ENCODE measurements around the gene RNF213.

Gene RNF213

GRCh38 chr17:80385046-80385445, 124.4 kb downstream of the RNF213 start:
- TF ChIP-seq SIN3A (IDR thresholded peaks at IDR 0.05; ENCODE audit: borderline replicate concordance, insufficient read depth, low read length) (no peak), POLR2AphosphoS5 (IDR thresholded peaks at IDR 0.05; ENCODE audit: low read depth, low read length) (no peak), FOXP2 (optimal IDR thresholded peaks at IDR 0.05; ENCODE audit: borderline replicate concordance, extremely low read depth, extremely low read length, insufficient read depth) (no peak), TAF1 (IDR thresholded peaks at IDR 0.05; ENCODE audit: borderline replicate concordance, insufficient read depth, low read length) (no peak)
- TF ChIP-seq, protein P1, sequence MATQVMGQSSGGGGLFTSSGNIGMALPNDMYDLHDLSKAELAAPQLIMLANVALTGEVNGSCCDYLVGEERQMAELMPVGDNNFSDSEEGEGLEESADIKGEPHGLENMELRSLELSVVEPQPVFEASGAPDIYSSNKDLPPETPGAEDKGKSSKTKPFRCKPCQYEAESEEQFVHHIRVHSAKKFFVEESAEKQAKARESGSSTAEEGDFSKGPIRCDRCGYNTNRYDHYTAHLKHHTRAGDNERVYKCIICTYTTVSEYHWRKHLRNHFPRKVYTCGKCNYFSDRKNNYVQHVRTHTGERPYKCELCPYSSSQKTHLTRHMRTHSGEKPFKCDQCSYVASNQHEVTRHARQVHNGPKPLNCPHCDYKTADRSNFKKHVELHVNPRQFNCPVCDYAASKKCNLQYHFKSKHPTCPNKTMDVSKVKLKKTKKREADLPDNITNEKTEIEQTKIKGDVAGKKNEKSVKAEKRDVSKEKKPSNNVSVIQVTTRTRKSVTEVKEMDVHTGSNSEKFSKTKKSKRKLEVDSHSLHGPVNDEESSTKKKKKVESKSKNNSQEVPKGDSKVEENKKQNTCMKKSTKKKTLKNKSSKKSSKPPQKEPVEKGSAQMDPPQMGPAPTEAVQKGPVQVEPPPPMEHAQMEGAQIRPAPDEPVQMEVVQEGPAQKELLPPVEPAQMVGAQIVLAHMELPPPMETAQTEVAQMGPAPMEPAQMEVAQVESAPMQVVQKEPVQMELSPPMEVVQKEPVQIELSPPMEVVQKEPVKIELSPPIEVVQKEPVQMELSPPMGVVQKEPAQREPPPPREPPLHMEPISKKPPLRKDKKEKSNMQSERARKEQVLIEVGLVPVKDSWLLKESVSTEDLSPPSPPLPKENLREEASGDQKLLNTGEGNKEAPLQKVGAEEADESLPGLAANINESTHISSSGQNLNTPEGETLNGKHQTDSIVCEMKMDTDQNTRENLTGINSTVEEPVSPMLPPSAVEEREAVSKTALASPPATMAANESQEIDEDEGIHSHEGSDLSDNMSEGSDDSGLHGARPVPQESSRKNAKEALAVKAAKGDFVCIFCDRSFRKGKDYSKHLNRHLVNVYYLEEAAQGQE (IDR thresholded peaks at IDR 0.05; ENCODE audit: insufficient read depth in 1 of 2, low read depth in 2 of 2, low read length in 2 of 2), result no peak

GRCh38 chr17:80386341-80386740, 125.7 kb downstream of the RNF213 start:
- TF ChIP-seq POLR2AphosphoS5 (IDR thresholded peaks at IDR 0.05; ENCODE audit: low read depth, low read length) (no peak), SIN3A (IDR thresholded peaks at IDR 0.05; ENCODE audit: borderline replicate concordance, insufficient read depth, low read length) (no peak), TAF1 (IDR thresholded peaks at IDR 0.05; ENCODE audit: borderline replicate concordance, insufficient read depth, low read length) (no peak), FOXP2 (optimal IDR thresholded peaks at IDR 0.05; ENCODE audit: borderline replicate concordance, extremely low read depth, extremely low read length, insufficient read depth) (no peak)
- TF ChIP-seq, protein P1 (IDR thresholded peaks at IDR 0.05; ENCODE audit: insufficient read depth in 1 of 2, low read depth in 2 of 2, low read length in 2 of 2), result no peak

GRCh38 chr17:80387071-80387470, 126.4 kb downstream of the RNF213 start:
- TF ChIP-seq, protein P1 (IDR thresholded peaks at IDR 0.05; ENCODE audit: insufficient read depth in 1 of 2, low read depth in 2 of 2, low read length in 2 of 2), result no peak
- no peak for TF ChIP-seq POLR2AphosphoS5 (IDR thresholded peaks at IDR 0.05; ENCODE audit: low read depth, low read length)
- TF ChIP-seq TAF1 (IDR thresholded peaks at IDR 0.05; ENCODE audit: borderline replicate concordance, insufficient read depth, low read length), result no peak
- no peak for TF ChIP-seq FOXP2 (optimal IDR thresholded peaks at IDR 0.05; ENCODE audit: borderline replicate concordance, extremely low read depth, extremely low read length, insufficient read depth)
- no peak for TF ChIP-seq SIN3A (IDR thresholded peaks at IDR 0.05; ENCODE audit: borderline replicate concordance, insufficient read depth, low read length)

GRCh38 chr17:80388175-80388574, 127.5 kb downstream of the RNF213 start:
- TF ChIP-seq SIN3A (IDR thresholded peaks at IDR 0.05; ENCODE audit: borderline replicate concordance, insufficient read depth, low read length) (no peak), TAF1 (IDR thresholded peaks at IDR 0.05; ENCODE audit: borderline replicate concordance, insufficient read depth, low read length) (no peak), FOXP2 (optimal IDR thresholded peaks at IDR 0.05; ENCODE audit: borderline replicate concordance, extremely low read depth, extremely low read length, insufficient read depth) (no peak), POLR2AphosphoS5 (IDR thresholded peaks at IDR 0.05; ENCODE audit: low read depth, low read length) (no peak)
- TF ChIP-seq, protein P1 (IDR thresholded peaks at IDR 0.05; ENCODE audit: insufficient read depth in 1 of 2, low read depth in 2 of 2, low read length in 2 of 2), result no peak

- TF ChIP-seq TAF1 (IDR thresholded peaks at IDR 0.05; ENCODE audit: borderline replicate concordance, insufficient read depth, low read length) (no peak), FOXP2 (optimal IDR thresholded peaks at IDR 0.05; ENCODE audit: borderline replicate concordance, extremely low read depth, extremely low read length, insufficient read depth) (no peak), POLR2AphosphoS5 (IDR thresholded peaks at IDR 0.05; ENCODE audit: low read depth, low read length) (no peak), SIN3A (IDR thresholded peaks at IDR 0.05; ENCODE audit: borderline replicate concordance, insufficient read depth, low read length) (no peak)
- TF ChIP-seq, protein P1 (IDR thresholded peaks at IDR 0.05; ENCODE audit: insufficient read depth in 1 of 2, low read depth in 2 of 2, low read length in 2 of 2), result no peak
Measured at GRCh38 chr17:80388601-80389000, 127.9 kb downstream of the RNF213 start.

All from PFSK-1 (cell line).